ENCODE measurements around the gene PRR35. TPM values are rescaled to one million over a fixed set of nuclear protein-coding genes. Genes with fewer than 3 reads are reported as not detected.
A peak's percentile ranks its signal among the peaks of the same experiment; 100 is the strongest.

The PRR35 gene
- total RNA-seq, 2 donors from 2014 or later = not detected

GRCh38 chr16:578870-579405 lies 18.7 kb downstream of the PRR35 start:
- Mint-ChIP-seq H3K27ac (no peak overlapping the region), H3K4me1 (peaks cover 7% of the 10 kb centered on the region), H3K36me3 (ENCODE audit: low read depth) (no peaks in the 10 kb centered on the region), H3K27me3 (no peaks in the 10 kb centered on the region), H3K4me3 (no peak overlapping the region)
- H3K9me3 ChIP-seq (ENCODE audit: control insufficient read depth, low read length, poor library complexity, severe bottlenecking) = no peaks in the 10 kb centered on the region
- ATAC-seq = peak; percentile 95
- DNase-seq = peak; percentile 41 to 57 (median 51)

- DNase-seq = no peak
- Mint-ChIP-seq H3K27me3 (no peaks in the 10 kb centered on the region), H3K27ac (no peak overlapping the region), H3K4me1 (peaks cover 7% of the 10 kb centered on the region), H3K4me3 (no peak overlapping the region), H3K36me3 (ENCODE audit: low read depth) (no peaks in the 10 kb centered on the region)
- ATAC-seq = no peak
- no peaks in the 10 kb centered on the region for H3K9me3 ChIP-seq (ENCODE audit: control insufficient read depth, low read length, poor library complexity, severe bottlenecking)
Observed at GRCh38 chr16:580141-580945, 20.1 kb downstream of the PRR35 start.

GRCh38 chr16:580946-581498 lies 20.8 kb downstream of the PRR35 start:
- H3K4me1 Mint-ChIP-seq = peaks cover 7% of the 10 kb centered on the region
- no peaks in the 10 kb centered on the region for H3K9me3 ChIP-seq (ENCODE audit: control insufficient read depth, low read length, poor library complexity, severe bottlenecking)
- ATAC-seq (no peak), DNase-seq (no peak)
- no peak overlapping the region for H3K4me3 Mint-ChIP-seq
- H3K27me3 Mint-ChIP-seq = no peaks in the 10 kb centered on the region
- no peak overlapping the region for H3K27ac Mint-ChIP-seq
- no peaks in the 10 kb centered on the region for H3K36me3 Mint-ChIP-seq (ENCODE audit: low read depth)

DNA sequence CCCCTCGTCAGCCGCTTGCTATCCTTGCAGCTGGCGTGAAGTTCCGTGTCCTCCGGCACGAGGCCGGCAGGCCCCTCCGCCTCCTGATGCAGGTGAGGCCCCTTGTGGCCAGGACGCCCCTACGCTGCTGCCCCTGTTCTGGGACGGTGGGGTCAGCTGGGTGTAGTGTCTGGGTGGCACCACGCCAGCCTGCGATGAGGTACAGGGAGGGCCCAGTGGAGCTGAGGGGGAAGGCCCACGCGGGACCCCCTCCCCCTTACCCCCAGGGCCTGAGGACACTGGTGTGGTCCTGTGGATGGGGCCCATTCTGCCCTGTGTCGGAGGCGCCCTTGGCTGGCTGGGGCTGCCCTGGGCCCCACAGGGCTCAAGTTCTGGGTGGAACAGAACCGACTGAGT lies 22.0 kb downstream of the PRR35 start:
- no peak for DNase-seq
- Mint-ChIP-seq H3K27ac (no peak overlapping the region), H3K36me3 (ENCODE audit: low read depth) (no peaks in the 10 kb centered on the region), H3K4me3 (no peak overlapping the region), H3K4me1 (peaks cover 3% of the 10 kb centered on the region), H3K27me3 (no peaks in the 10 kb centered on the region)
- ATAC-seq = no peak
- H3K9me3 ChIP-seq (ENCODE audit: control insufficient read depth, low read length, poor library complexity, severe bottlenecking) = no peaks in the 10 kb centered on the region

- Mint-ChIP-seq H3K4me1 (peaks cover 6% of the 10 kb centered on the region), H3K36me3 (ENCODE audit: low read depth) (no peaks in the 10 kb centered on the region), H3K4me3 (no peak overlapping the region), H3K27me3 (no peaks in the 10 kb centered on the region), H3K27ac (no peak overlapping the region)
- DNase-seq = no peak
- ATAC-seq = no peak
- H3K9me3 ChIP-seq (ENCODE audit: control insufficient read depth, low read length, poor library complexity, severe bottlenecking) = no peaks in the 10 kb centered on the region
Observed at GRCh38 chr16:582614-583331, 22.6 kb downstream of the PRR35 start.

- ATAC-seq (no peak), DNase-seq (no peak)
- H3K36me3 Mint-ChIP-seq (ENCODE audit: low read depth) = no peaks in the 10 kb centered on the region
- H3K27ac Mint-ChIP-seq = no peak overlapping the region
- peaks cover 9% of the 10 kb centered on the region for H3K4me1 Mint-ChIP-seq
- H3K27me3 Mint-ChIP-seq = no peaks in the 10 kb centered on the region
- no peaks in the 10 kb centered on the region for H3K9me3 ChIP-seq (ENCODE audit: control insufficient read depth, low read length, poor library complexity, severe bottlenecking)
- no peak overlapping the region for H3K4me3 Mint-ChIP-seq
Observed at GRCh38 chr16:583470-583814, 23.2 kb downstream of the PRR35 start.

GRCh38 chr16:583815-584591 lies 23.8 kb downstream of the PRR35 start:
- no peaks in the 10 kb centered on the region for H3K36me3 Mint-ChIP-seq (ENCODE audit: low read depth)
- ATAC-seq = no peak
- H3K4me1 Mint-ChIP-seq = peaks cover 10% of the 10 kb centered on the region
- DNase-seq = no peak
- no peak overlapping the region for H3K27ac Mint-ChIP-seq
- no peaks in the 10 kb centered on the region for H3K27me3 Mint-ChIP-seq
- H3K9me3 ChIP-seq (ENCODE audit: control insufficient read depth, low read length, poor library complexity, severe bottlenecking) = no peaks in the 10 kb centered on the region
- no peak overlapping the region for H3K4me3 Mint-ChIP-seq

- Mint-ChIP-seq H3K4me3 (no peak overlapping the region), H3K36me3 (ENCODE audit: low read depth) (peaks cover 3% of the 10 kb centered on the region), H3K4me1 (peaks cover 10% of the 10 kb centered on the region), H3K27ac (no peak overlapping the region), H3K27me3 (no peaks in the 10 kb centered on the region)
- no peak for DNase-seq
- no peaks in the 10 kb centered on the region for H3K9me3 ChIP-seq (ENCODE audit: control insufficient read depth, low read length, poor library complexity, severe bottlenecking)
- ATAC-seq = no peak
Observed at GRCh38 chr16:585351-585750, 25.2 kb downstream of the PRR35 start.

DNA sequence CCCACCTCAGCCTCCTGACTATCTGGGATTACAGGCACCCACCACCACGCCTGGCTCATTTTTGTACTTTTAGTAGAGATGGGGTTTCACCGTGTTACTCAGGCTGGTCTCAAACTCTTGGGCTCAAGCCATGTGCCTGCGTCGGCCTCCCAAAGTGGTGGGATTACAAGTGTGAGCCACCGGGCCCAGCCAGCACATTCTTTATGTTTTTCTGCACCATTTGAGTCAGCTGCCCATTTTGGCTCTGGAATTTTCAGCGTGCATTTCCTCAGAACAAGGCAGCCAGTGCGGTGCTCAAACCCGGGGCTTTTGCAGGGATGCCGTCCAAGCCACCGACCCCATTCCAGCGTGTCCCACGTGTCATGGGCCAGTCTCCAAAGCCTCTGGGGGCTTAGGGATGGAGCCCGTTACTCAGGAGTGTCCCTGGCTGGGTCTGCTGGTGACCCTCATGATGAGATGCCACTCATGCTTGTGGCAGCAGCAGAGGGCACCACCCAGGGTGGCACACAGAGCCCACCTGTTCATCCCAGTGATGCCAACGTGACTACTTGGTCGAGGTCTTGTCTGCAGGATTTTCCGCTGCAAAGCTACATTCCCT lies 26.0 kb downstream of the PRR35 start:
- H3K27me3 Mint-ChIP-seq = no peaks in the 10 kb centered on the region
- H3K4me1 Mint-ChIP-seq = peaks cover 17% of the 10 kb centered on the region
- H3K27ac Mint-ChIP-seq = no peak overlapping the region
- DNase-seq = no peak
- H3K4me3 Mint-ChIP-seq = no peak overlapping the region
- H3K9me3 ChIP-seq (ENCODE audit: control insufficient read depth, low read length, poor library complexity, severe bottlenecking) = no peaks in the 10 kb centered on the region
- peaks cover 3% of the 10 kb centered on the region for H3K36me3 Mint-ChIP-seq (ENCODE audit: low read depth)
- ATAC-seq = no peak

DNA sequence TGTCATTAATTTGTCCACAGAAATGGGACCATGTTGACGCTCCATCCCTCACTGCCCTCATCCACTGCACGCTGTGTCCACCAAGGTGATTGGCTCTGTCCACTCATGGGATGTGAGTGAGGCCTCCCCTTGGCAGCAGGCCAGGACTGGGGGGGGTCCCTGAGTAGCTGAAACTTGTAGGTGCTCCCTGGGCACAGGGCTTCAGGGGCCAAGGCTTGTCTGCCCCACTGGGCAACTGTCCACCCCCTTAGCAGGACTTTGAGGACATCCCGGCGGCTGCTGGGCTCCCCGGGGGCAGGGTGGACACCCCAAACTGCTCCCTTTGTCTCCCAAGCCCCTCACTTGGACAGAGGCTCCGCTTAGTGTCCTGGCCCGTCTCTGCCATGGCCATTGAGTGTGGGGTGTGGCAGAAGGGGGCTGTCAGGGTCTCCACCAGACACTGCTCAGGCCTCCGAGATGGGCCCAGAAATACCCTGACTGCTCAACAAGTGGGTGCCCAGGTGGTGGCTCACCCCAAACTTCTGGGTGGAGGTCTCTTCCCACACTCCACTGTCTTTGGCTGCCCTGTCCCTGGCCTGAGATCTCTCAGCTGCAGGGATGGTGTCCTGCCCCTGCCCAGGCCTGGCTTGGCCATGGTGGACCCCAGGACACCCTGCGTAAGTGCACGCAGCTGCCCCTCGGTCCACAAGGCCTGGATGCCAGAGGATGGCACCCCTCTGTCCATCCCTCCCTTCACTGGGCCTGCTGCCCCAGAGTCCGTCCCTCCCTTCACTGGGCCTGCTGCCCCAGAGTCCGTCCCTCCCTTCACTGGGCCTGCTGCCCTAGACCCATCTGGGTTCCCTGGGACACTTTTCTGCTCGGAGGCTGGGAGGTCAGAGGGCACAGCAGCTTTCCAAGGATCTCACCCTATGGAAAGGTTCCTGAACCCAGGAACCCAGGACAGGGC lies 26.7 kb downstream of the PRR35 start:
- DNase-seq (no peak), ATAC-seq (no peak)
- Mint-ChIP-seq H3K4me1 (peaks cover 21% of the 10 kb centered on the region), H3K36me3 (ENCODE audit: low read depth) (peaks cover 3% of the 10 kb centered on the region), H3K27ac (peak overlapping the region; percentile 95), H3K27me3 (no peaks in the 10 kb centered on the region), H3K4me3 (peak overlapping the region; percentile 52)
- no peaks in the 10 kb centered on the region for H3K9me3 ChIP-seq (ENCODE audit: control insufficient read depth, low read length, poor library complexity, severe bottlenecking)

DNA sequence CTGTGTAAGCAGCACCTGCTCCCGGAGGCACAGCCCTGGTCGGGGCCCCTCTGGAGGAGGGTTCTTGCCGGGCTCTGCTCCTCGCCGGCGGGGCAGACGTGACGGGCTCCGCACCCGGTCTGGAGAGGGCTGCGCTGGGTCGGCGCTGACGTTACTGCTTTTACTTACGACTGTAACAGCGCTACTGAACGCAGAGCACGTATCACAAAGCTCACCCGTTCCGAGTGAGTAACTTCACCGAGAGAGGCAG lies 28.4 kb downstream of the PRR35 start:
- ATAC-seq = peak; percentile 28
- no peaks in the 10 kb centered on the region for H3K9me3 ChIP-seq (ENCODE audit: control insufficient read depth, low read length, poor library complexity, severe bottlenecking)
- peak; percentile 38 to 49 (median 44) for DNase-seq
- Mint-ChIP-seq H3K27me3 (no peaks in the 10 kb centered on the region), H3K4me1 (peaks cover 27% of the 10 kb centered on the region), H3K4me3 (peak overlapping the region; percentile 98), H3K27ac (peak overlapping the region; percentile 95), H3K36me3 (ENCODE audit: low read depth) (peaks cover 3% of the 10 kb centered on the region)

All from T-helper 17 cell (primary cell).